Measurements from ENCODE around the gene SDHB.

The SDHB gene

GRCh38 chr1:17053685-17054410 is at the start of gene SDHB:
Gene SDHB (minus strand): TSS chr1:17054032. CDS start chr1:17054019, 13 bp downstream.
- TF ChIP-seq CTCF (IDR thresholded peaks at IDR 0.05; ENCODE audit: low read depth, low read length): no peak
- Histone ChIP-seq H3K36me3 (peaks cover 16% of the 10 kb centered on the region), H3K4me3 (ENCODE audit: low read depth, low read length) (peak within 1 kb of the TSS; percentile 98), H3K9me3 (ENCODE audit: severe bottlenecking) (no peaks in the 10 kb centered on the region), H3K27ac (peak within 1 kb of the TSS; percentile 77), H3K27me3 (ENCODE audit: insufficient read depth, low read depth, severe bottlenecking) (no peaks in the 10 kb centered on the region)
- peak; percentile 99 for DNase-seq

GRCh38 chr1:17102232-17102631 is 48.4 kb upstream of the SDHB start:
- no peak for DNase-seq
- no peaks in the 10 kb centered on the region for H3K36me3 ChIP-seq
- no peak overlapping the region for H3K27ac ChIP-seq
- no peak for TF ChIP-seq CTCF (IDR thresholded peaks at IDR 0.05; ENCODE audit: low read depth, low read length)
- H3K4me3 ChIP-seq (ENCODE audit: low read depth, low read length): no peak overlapping the region
- no peaks in the 10 kb centered on the region for H3K9me3 ChIP-seq (ENCODE audit: severe bottlenecking)
- H3K27me3 ChIP-seq (ENCODE audit: insufficient read depth, low read depth, severe bottlenecking): no peaks in the 10 kb centered on the region

GRCh38 chr1:17101261-17101660 is 47.4 kb upstream of the SDHB start:
- Histone ChIP-seq H3K9me3 (ENCODE audit: severe bottlenecking) (no peaks in the 10 kb centered on the region), H3K36me3 (no peaks in the 10 kb centered on the region), H3K4me3 (ENCODE audit: low read depth, low read length) (no peak overlapping the region), H3K27me3 (ENCODE audit: insufficient read depth, low read depth, severe bottlenecking) (no peaks in the 10 kb centered on the region), H3K27ac (peak overlapping the region; percentile 73)
- DNase-seq: peak; percentile 82
- no peak for TF ChIP-seq CTCF (IDR thresholded peaks at IDR 0.05; ENCODE audit: low read depth, low read length)

GRCh38 chr1:17099616-17100340 is 45.9 kb upstream of the SDHB start:
- Histone ChIP-seq H3K36me3 (no peaks in the 10 kb centered on the region), H3K4me3 (ENCODE audit: low read depth, low read length) (no peak overlapping the region), H3K27ac (no peak overlapping the region; the same call in 1 of the 2 replicates), H3K27me3 (ENCODE audit: insufficient read depth, low read depth, severe bottlenecking) (no peaks in the 10 kb centered on the region), H3K9me3 (ENCODE audit: severe bottlenecking) (no peaks in the 10 kb centered on the region)
- no peak for TF ChIP-seq CTCF (IDR thresholded peaks at IDR 0.05; ENCODE audit: low read depth, low read length)
- DNase-seq: no peak

GRCh38 chr1:17098446-17099317 is 44.9 kb upstream of the SDHB start:
- Histone ChIP-seq H3K27me3 (ENCODE audit: insufficient read depth, low read depth, severe bottlenecking) (no peaks in the 10 kb centered on the region), H3K27ac (no peak overlapping the region), H3K9me3 (ENCODE audit: severe bottlenecking) (no peaks in the 10 kb centered on the region), H3K36me3 (no peaks in the 10 kb centered on the region), H3K4me3 (ENCODE audit: low read depth, low read length) (no peak overlapping the region)
- TF ChIP-seq CTCF (IDR thresholded peaks at IDR 0.05; ENCODE audit: low read depth, low read length): no peak
- no peak for DNase-seq
